ENCODE results near the gene CDK6. TPM values are rescaled to one million over a fixed set of nuclear protein-coding genes. Genes with fewer than 3 reads are reported as not detected.

Gene CDK6
- total and polyA plus RNA-seq, 2 experiments from 2014 or later = 28.7 to 81.6 TPM

DNA sequence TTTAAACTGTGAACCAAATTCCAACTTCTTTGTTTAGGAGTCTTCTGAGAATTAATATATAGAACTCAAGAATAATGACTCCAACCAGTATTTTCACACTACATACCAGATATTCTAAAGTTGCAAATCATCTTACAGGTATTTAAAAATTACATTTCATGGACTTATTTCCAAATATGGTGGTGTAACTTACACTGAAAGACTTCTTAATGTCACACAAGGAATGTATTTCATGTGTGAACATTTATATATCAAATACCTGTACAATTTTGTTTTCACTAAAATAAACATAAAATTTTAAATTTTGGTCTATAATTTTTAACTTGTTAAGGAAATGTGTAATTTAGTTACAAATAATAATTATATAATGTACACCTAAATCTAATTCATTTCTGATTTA lies 2.6 kb upstream of the CDK6 start:
- Histone ChIP-seq H3K27ac (no peak overlapping the region), H3K27me3 (no peaks in the 10 kb centered on the region), H3K4me1 (ENCODE audit: low read depth) (peaks cover 12% of the 10 kb centered on the region), H3K9me3 (ENCODE audit: low read depth) (no peaks in the 10 kb centered on the region), H3K4me3 (no peak overlapping the region), H3K36me3 (no peaks in the 10 kb centered on the region)
- TF ChIP-seq, protein P1, sequence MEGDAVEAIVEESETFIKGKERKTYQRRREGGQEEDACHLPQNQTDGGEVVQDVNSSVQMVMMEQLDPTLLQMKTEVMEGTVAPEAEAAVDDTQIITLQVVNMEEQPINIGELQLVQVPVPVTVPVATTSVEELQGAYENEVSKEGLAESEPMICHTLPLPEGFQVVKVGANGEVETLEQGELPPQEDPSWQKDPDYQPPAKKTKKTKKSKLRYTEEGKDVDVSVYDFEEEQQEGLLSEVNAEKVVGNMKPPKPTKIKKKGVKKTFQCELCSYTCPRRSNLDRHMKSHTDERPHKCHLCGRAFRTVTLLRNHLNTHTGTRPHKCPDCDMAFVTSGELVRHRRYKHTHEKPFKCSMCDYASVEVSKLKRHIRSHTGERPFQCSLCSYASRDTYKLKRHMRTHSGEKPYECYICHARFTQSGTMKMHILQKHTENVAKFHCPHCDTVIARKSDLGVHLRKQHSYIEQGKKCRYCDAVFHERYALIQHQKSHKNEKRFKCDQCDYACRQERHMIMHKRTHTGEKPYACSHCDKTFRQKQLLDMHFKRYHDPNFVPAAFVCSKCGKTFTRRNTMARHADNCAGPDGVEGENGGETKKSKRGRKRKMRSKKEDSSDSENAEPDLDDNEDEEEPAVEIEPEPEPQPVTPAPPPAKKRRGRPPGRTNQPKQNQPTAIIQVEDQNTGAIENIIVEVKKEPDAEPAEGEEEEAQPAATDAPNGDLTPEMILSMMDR (IDR thresholded peaks at IDR 0.05; ENCODE audit: low read depth, low read length) = no peak
- DNase-seq (ENCODE audit: low read depth in 1 of 2, low spot score in 1 of 2) = no peak

DNA sequence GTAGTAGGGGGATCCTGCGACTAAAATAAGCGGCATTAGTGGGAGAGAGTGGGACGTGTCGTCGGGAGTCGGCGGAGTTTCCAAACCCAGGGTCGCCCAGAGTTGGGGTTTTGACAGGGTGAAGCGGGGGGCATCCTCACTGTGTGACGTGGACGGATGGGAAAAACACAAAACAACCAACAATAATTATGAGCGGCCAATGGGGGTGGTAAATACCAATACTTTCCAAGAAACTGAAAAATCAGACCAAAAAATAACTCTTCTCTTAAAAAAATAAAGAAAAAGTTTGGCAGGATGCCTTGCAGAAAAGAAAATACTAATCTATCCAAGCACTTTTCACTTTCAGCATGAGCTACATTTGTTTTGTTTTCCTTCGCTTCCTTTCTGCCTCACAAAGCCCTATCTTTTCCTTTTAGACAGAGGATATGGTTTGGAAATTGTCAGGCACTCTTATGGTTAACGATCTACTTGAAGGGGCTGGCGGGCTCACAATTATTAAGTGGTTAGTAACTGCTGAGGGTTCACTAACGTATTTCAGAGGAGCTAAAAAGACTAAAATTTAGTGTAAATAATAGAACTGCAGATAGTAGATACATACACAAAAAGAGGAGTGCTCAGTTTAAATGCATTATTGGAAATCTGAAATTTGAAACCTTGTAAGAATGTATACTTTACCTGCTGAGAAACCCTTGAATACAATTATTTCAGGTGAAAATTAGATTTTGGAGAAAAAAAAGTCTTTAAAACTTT lies 802 bp upstream of the CDK6 start:
- peaks cover 15% of the 10 kb centered on the region for H3K4me1 ChIP-seq (ENCODE audit: low read depth)

DNA sequence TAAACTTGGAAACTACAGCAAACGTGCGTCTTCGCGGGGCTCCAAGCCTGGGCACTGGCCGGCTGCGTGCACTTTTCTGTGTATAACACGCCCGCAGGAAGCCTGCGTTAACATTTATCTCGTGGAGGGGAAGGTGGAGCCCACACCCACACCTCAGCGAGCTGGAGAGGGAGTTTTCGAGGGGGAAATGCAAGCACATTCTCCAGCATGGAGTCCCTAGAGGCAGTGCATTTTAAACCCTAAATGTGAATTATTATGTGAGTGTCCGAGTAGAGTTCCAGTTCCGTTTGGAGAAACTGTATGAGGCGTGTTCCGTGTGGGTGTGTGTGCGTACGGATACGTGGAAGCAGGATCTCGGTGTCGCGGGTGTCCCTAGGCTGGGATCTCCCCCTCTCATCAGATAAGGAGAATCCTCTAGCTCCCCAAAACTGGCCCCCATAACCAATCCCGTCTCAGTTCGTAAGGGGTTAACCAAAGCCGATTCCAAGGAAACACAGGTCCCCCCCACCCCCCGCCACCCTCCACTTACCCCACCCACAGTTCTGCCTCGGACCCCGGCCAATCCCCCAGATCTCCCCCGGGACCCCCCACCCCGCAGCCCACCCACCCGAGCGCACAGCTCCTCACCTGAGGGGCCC lies 403 bp downstream of the CDK6 start:
- no peaks in the 10 kb centered on the region for H3K9me3 ChIP-seq (ENCODE audit: low read depth)
- peak overlapping the region; percentile 99 for H3K27ac ChIP-seq
- peaks cover 27% of the 10 kb centered on the region for H3K4me1 ChIP-seq (ENCODE audit: low read depth)
- TF ChIP-seq, protein P1 (IDR thresholded peaks at IDR 0.05; ENCODE audit: low read depth, low read length) = no peak
- peak overlapping the region; percentile 82 for H3K4me3 ChIP-seq
- DNase-seq (ENCODE audit: low read depth in 1 of 2, low spot score in 1 of 2) = peak in 1 of 2 donors; percentile 45
- H3K36me3 ChIP-seq = no peaks in the 10 kb centered on the region
- no peaks in the 10 kb centered on the region for H3K27me3 ChIP-seq

More for the DNA sequence above, 802 bp upstream of the CDK6 start:
- DNase-seq (ENCODE audit: low read depth in 1 of 2, low spot score in 1 of 2) = peak; percentile 30 to 42
- Histone ChIP-seq H3K27me3 (no peaks in the 10 kb centered on the region), H3K36me3 (no peaks in the 10 kb centered on the region), H3K4me3 (peak overlapping the region; percentile 82), H3K27ac (peak overlapping the region; percentile 99), H3K9me3 (ENCODE audit: low read depth) (no peaks in the 10 kb centered on the region)
- TF ChIP-seq, protein P1 (IDR thresholded peaks at IDR 0.05; ENCODE audit: low read depth, low read length) = no peak

DNA sequence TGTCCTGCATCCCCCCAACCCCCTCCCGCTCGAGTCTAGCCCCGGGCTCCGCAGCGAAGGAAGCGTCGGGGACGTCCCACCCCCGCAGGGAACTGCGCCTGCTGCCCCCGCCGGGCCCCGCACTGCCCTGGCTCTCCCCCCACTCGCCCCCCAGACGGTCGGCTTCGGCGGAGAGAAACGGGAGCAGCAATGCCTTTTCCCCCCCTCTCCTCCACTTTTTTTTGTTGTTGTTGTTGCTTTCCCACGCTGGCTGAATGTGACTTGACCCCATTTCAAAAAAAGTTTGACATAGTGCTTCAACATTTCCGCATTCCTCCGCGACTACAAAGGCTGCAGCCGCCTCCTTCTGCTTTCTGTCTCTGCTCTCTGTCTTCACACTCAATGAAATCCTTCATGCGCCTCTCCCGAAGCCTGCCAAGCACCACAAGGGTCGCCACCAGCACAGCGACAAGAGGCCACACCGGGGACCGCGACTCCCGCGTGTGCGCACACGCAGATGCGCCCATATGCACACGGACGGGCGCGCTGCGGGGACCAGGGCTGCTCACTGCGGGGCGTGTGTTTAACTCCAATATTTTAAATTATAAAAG lies 1.0 kb downstream of the CDK6 start:
- Histone ChIP-seq H3K4me3 (peak overlapping the region; percentile 82), H3K27ac (peak overlapping the region; percentile 99), H3K27me3 (no peaks in the 10 kb centered on the region), H3K4me1 (ENCODE audit: low read depth) (peaks cover 31% of the 10 kb centered on the region), H3K36me3 (no peaks in the 10 kb centered on the region), H3K9me3 (ENCODE audit: low read depth) (no peaks in the 10 kb centered on the region)
- peak; percentile 82 to 88 for DNase-seq (ENCODE audit: low read depth in 1 of 2, low spot score in 1 of 2)
- TF ChIP-seq, protein P1 (IDR thresholded peaks at IDR 0.05; ENCODE audit: low read depth, low read length) = no peak

DNA sequence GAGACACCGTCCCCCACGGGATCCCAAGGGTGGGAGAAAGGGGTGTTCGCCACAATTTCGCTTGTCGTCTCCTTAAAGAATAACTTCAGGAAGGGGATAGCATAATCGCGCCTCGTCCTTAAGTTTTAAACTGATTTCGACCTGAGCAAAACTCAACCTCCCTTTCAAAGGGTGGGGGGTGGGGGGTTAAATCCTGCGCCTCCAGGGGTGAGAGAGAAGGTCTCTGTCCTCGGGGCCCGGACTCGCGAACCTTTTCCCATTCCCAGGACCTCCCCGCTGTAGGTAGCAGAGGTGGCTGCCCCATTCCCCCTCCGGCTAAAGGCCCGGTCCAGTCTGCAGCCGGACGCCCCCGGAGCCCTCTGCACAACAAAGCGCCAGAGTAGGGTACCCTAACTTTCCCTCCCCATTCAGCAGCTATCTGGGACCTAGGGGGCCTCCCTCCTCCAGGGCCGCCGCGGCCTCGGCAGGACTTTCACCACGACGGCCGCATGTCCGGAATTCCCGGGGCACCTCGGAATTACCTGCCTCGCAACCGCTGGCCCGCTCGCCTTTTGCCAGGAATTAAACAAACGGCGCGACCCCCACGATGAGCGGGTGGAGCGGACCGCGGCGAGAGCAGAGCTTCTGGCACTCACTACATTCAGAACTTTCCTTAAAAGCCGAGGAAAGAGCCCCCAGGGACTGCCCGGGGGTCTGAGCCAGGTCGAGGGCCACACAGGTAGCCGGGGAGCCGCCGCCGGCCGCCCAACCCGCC lies 1.7 kb downstream of the CDK6 start:
- Histone ChIP-seq H3K9me3 (ENCODE audit: low read depth) (no peaks in the 10 kb centered on the region), H3K27ac (peak overlapping the region; percentile 99), H3K4me1 (ENCODE audit: low read depth) (peaks cover 36% of the 10 kb centered on the region), H3K27me3 (no peaks in the 10 kb centered on the region), H3K36me3 (no peaks in the 10 kb centered on the region), H3K4me3 (peak overlapping the region; percentile 82)
- peak; percentile 15 to 50 for DNase-seq (ENCODE audit: low read depth in 1 of 2, low spot score in 1 of 2)
- TF ChIP-seq, protein P1 (IDR thresholded peaks at IDR 0.05; ENCODE audit: low read depth, low read length) = no peak
